Renal cortical epithelial cell (primary cell): ENCODE results near the gene SURF1. TPM values are rescaled to one million over a fixed set of nuclear protein-coding genes. Genes with fewer than 3 reads are reported as not detected.
"Not testable (repeated sequence)": the region's sequence is repeated elsewhere in the genome, so short reads cannot be mapped to it uniquely, and the experiment has no call there.

Source experiments
- DNase-seq: peaks from one replicate; pipeline ENCODE4 v3.0.0-alpha.2; 2011; ENCODE audit warnings: low read depth
- total RNA-seq: library from RNA; depleted of rRNA; stranded (reverse); fragments of >200 nt; gene quantifications from 2 replicates; pipeline ENCODE4 v1.2.3, GENCODE V29; 2014

SURF1 gene, protein sequence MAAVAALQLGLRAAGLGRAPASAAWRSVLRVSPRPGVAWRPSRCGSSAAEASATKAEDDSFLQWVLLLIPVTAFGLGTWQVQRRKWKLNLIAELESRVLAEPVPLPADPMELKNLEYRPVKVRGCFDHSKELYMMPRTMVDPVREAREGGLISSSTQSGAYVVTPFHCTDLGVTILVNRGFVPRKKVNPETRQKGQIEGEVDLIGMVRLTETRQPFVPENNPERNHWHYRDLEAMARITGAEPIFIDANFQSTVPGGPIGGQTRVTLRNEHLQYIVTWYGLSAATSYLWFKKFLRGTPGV
- total RNA-seq = 18.4 and 18.6 TPM in 2 replicates

GRCh38 chr9:133356391-133357091 is at the start of gene SURF1, which contains the start of gene SURF2:
SURF1 (minus strand) TSS chr9:133356487; CDS start chr9:133356453, 34 bp downstream.
SURF2 (plus strand) TSS chr9:133356550; CDS start chr9:133356593, 43 bp downstream.
- peak; percentile 49 for DNase-seq

DNA sequence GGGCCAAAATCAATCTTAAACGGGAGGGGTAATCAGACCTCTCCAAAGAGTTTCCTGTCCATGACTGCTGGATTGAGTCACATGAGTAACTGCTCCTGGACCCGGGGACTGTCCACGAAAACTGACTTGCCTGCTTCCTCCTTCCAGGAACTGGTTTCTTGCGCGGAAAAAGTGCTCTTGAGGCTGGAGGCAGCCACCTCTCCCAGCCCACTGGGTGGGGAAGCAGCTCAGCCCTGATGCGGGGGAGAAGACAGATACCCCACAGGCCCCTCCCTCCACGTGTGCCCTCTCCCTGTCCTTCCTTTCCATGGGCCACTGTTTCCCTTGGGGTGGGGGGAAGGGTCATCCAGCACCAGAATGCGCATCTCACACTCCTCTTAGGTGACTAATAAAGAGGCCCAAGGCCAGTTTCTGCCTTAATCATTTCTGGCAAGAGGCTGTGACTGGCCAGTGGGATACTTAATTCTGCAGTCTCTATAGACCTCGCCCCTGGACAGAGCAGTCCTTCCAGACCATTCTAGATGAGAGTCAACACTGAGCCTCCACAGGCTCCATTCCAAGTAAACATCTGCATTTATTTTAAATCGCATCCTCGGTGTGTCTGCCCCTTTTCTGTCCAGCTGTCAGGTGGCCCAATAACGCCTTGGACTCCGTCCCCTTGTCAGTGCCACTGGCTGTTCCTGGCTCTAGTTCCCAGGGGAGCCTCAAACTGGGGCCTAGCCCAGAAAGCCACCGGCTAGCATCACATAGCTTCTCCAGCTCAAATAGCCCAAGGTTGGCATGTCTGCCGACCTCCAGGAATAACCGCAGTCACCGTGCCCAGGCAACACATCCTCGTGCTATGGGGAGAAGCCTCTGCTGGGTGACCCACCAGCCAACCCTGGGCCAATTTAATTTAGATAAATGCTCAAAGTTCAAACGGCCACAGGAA is 49.5 kb upstream of the SURF1 start:
- DNase-seq = no peak

- no peak for DNase-seq
Measured at GRCh38 chr9:133404454-133405002, 48.2 kb upstream of the SURF1 start.

DNA sequence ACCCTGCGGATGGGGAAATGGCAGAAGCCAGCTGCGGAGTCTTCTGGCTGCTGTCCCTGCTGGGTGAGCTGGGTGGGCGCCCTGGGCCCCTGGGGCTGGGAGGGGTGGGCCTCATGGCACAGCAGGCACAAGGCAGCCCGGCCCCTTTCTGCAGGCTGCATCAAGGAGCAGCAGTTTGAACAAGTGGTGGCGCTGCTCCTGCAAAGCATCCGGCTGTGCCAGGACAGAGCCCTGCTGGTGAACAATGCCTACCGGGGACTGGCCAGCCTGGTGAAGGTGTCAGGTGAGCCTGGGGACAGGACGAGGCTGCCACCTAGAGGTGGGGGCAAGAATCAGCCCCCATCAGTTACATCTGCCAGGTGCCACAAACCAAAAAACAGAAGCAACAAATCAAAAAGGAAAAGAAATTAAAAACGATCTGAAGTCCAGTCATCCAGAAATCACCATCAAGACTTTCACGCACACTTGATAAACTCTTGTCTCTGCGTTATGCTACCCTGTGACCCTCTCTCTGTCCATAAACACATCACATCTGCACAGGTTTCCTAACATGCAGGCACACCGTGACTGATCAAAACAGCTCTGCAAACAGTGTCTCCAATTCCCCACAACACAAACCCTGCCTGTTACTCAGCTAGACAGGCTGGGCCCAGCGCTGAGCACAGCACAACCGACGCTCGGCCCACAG is 47.6 kb upstream of the SURF1 start:
- DNase-seq = peak; percentile 23

GRCh38 chr9:133402689-133403088 is 46.4 kb upstream of the SURF1 start:
- no peak for DNase-seq

- DNase-seq = no peak
Measured at GRCh38 chr9:133401588-133401987, 45.3 kb upstream of the SURF1 start.

DNA sequence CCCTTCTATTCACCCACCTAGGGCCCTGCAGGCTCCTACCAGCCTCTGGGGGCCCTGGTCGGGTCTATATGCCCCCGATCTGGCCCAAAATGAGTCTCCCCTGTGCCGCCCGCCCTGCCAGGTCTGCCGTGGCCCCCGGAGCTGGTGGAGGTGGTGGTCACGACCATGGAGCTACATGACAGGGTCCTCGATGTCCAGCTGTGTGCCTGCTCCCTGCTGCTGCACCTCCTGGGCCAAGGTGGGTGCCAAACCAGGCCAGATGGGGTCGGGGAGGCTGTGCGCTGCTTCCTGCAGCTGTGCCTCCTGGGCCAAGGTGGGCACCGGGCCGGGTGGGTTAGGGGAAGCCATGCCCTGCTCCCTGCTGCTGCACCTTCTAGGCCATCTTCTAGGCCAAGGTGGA is 44.0 kb upstream of the SURF1 start:
- DNase-seq = no peak

DNA sequence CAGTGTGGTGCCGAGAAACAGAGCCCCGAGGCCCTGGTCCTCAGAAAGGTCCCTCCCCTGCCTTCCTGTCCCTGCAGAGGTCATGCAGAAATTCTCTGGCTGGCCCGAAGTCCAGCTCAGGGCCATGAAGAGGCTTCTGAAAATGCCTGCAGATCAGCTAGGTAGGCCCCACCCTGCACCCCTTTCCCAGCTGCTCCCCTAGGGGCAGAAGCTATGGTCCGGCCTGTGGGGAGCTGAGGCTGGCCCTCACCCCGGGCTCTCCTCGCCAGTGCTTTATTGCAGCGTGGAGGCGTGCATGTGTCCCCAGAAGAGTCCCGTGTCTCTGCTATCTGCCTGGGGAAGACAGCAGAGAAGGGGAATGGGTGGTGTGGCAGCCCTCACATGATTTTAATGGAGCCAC is 41.6 kb upstream of the SURF1 start:
- DNase-seq = no peak

DNA sequence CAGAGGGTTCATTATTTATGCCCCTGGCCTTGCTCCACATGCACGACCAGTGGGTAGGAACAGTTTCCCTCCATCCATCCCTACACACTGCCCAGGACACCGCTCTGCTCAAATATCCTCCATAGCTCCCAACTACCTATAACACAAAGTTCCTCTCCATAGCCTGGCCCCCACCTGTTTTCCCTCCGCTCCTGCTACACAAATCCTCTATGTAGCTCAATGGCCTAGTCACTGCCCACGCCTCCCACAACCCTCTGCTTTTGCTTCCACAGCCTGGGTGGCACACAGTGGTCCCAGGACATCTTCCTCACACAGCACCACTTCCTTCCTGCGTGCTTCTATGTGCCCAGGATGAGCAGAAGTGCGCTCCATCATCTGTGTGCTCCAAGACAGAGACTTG is 41.1 kb upstream of the SURF1 start:
- no peak for DNase-seq

DNA sequence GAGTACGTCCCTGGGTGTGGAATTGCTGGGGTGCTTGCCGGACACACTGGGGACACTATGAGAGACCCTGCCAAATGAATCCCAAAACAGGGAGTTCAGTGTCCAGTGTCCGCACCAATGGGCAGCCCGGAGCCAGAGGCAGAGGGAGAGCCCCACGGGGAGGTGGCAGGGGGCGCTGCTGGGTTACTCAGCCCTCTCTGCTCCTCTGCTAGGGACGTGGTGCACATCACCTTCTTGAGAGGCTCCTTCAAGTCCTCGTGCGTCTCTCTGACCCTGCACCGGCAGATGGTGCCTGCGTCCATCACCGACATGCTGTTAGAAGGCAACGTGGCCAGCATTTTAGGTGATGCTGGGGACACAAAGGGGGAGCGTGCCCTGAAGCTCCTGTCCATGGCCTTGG is 40.7 kb upstream of the SURF1 start:
- no peak for DNase-seq

DNA sequence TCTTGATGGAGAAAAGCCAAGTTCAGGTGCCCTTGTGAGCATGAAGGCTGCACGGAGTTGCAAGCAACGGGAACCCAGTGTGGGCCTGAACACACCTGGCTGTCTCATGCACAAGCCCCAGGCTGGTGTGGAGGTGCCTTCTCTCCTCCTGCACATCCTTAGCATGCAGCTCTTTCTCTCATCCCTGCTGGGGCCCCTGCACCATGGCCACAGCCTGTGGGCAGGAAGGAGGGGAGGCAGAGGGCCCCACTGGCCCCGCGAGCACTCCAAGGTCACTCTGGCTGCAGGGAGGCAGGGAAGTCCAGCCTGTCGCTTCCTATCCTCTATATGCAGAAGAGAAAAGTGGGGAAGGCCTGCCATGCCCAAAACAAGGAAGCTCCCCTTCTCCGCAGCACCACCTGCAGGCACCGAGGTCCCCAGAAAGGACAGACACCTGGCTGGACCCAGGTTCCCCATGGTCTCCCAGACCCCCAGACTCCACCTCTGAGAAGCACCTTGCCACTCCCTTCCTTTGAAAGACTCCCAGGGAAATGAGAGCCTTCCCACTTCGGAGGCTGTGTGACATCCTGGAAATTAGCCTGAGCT is 38.5 kb upstream of the SURF1 start:
- no peak for DNase-seq

DNA sequence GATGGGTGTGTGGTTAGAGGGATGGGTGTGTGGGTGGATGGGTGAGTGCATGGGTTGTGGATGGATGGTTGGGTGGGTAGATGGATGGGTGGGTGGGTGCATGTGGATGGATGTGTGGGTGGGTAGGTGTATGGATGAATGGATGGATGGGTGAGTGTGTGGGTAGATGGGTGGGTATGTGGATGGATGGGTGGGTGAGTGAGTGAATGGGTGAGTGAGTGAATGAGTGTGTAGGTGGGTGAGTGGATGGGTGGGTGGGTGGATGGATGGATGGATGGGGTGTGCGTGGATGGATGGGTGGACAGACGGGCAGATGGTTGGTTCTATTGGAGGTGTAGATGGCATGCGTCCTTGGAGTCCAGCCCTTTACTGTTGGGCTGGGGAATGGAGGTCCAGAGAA is 37.1 kb upstream of the SURF1 start:
- DNase-seq = no peak

DNA sequence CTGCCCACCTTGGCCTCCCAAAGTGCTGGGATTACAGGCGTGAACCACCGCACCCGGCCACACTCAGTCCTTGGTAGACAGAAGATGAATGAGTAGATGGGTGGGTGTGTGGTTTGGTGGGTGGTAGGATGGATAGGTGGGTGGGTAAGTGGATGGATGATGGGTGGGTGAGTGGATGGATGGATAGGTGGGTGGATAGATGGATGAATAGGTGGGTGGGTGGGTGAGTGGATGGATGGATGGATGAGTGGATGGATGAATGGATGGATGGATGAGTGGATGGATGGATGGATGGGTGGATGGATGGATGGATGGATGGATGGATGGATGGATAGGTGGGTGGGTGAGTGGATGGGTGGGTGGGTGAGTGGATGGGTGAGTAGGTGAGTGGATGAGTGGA is 36.0 kb upstream of the SURF1 start:
- DNase-seq = not testable (repeated sequence)

DNA sequence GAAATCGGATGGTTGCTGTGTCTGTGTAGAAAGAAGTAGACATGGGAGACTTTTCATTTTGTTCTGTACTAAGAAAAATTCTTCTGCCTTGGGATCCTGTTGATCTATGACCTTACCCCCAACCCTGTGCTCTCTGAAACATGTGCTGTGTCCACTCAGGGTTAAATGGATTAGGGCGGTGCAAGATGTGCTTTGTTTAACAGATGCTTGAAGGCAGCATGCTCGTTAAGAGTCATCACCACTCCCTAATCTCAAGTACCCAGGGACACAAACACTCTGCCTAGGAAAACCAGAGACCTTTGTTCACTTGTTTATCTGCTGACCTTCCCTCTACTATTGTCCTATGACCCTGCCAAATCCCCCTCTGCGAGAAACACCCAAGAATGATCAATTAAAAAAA is 35.2 kb upstream of the SURF1 start:
- not testable (repeated sequence) for DNase-seq

DNA sequence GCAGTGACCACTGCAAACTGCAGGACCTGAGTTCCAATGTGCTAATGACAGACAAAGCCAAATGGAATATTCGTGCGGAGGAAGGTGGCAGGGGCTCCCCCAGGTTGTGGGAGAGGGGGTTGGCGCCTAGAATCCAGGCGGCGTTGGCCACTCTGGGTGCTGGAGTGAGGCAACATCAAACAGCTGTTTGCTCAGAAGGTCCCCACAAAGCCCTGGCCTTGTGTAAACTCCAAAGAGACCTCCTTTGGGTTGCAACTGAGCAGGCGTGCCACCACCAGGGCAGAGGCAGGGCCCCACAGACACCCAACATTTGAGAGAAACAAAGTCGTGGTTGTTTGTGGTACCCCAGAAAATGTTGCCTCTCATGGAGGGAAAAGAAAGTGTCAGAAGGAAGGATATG is 34.4 kb upstream of the SURF1 start:
- no peak for DNase-seq

GRCh38 chr9:133389562-133389961 is 33.3 kb upstream of the SURF1 start:
- no peak for DNase-seq

DNA sequence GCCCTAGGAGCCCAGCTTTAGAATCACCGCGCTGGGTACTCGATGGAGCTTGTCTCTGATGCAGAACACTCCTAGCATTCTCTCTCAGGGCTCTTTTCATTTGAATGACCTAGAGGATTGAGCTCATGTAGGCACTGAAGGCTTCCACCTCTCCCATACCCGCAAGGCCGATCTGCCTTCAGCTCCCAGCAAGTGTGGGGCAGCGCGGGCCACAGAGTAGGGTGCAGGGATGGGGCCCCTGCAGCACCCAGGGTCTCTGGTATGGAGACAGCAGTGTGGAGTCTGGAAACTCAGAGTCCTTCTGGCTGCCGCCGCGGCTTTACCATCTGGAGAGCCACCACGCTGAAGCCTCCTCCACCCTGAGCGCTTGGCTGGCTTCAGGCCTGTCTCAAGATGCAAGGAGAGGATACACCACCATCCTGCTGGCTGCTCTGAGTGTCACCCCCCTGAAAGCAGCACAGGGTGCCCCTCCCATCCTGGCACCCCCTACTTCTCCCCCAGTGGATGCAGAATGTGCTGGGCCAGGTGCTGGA is 32.8 kb upstream of the SURF1 start:
- no peak for DNase-seq

- DNase-seq = peak; percentile 43
Measured at GRCh38 chr9:133387680-133388079, 31.4 kb upstream of the SURF1 start.

GRCh38 chr9:133386338-133386737 is 30.1 kb upstream of the SURF1 start:
- DNase-seq = no peak

DNA sequence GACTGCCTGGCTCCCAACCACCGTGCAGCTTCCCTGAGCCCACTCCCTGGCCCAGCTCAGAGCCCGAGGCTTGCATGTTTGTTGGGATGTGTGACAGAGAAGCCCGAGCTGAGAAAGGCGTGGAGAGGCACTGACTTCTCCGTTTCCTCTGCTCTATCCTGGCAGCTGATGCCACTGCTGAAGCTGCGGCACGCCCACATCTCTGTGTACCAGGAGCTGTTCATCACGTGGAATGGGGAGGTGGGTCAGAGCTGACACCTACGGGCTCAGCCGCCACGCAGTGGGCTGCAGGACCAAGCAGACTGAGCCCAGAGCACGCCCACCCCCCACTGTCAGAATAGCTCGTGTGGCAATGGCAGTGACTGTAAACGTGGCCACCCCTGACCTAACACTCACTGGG is 29.2 kb upstream of the SURF1 start:
- DNase-seq = no peak
